ENCODE results near the gene MICAL2. TPM values are rescaled to one million over a fixed set of nuclear protein-coding genes. Genes with fewer than 3 reads are reported as not detected.

MICAL2 gene
- total and polyA plus RNA-seq, 10 of the 15 experiments (the other 5 are each of a cell fraction or from before 2014, with no cell fraction given) = 0.90 to 5.6 (median 2.4) TPM

GRCh38 chr11:12094872-12095800, 15.3 kb upstream of the MICAL2 start:
- intact Hi-C loops (cut with micrococcal nuclease; ENCODE audit: unreplicated experiment) = no loop called here
- no peaks in the 10 kb centered on the region for H3K4me1 ChIP-seq (ENCODE audit: control insufficient read depth, insufficient read depth, low read length)
- H3K9ac ChIP-seq (ENCODE audit: control insufficient read depth, insufficient read depth, low read length) = no peak overlapping the region
- in situ Hi-C loops (cut with MboI) = no loop called here
- no peak for TF ChIP-seq RB1 (IDR thresholded peaks at IDR 0.05; ENCODE audit: borderline replicate concordance)
- TF ChIP-seq MTA3 (IDR thresholded peaks at IDR 0.05; ENCODE audit: borderline replicate concordance, low read length) = no peak
- TF ChIP-seq SIX5 (IDR thresholded peaks at IDR 0.05; ENCODE audit: low read depth, low read length, severe bottlenecking) = no peak
- no peak for TF ChIP-seq CHD2 (IDR thresholded peaks at IDR 0.05; ENCODE audit: borderline replicate concordance, low read depth, low read length)
- no peak overlapping the region for H3K4me2 ChIP-seq (ENCODE audit: control insufficient read depth, insufficient read depth)
- no peaks in the 10 kb centered on the region for H3K36me3 ChIP-seq (ENCODE audit: control insufficient read depth in 2 of 2, insufficient read depth in 2 of 2, low read length in 1 of 2)
- no peaks in the 10 kb centered on the region for H4K20me1 ChIP-seq (ENCODE audit: control insufficient read depth, insufficient read depth)
- no peak overlapping the region for H3K27ac ChIP-seq (ENCODE audit: control insufficient read depth, insufficient read depth)
- DNase-seq (ENCODE audit: low read depth, low spot score) (no peak), ATAC-seq (no peak), FAIRE-seq (no peak)
- CTCF ChIA-PET = interaction anchor here (1.0 kb wide), 1 partner anchor 69 kb away, joined by 3 read pairs; no protein-coding TSS in a partner anchor
- no peak overlapping the region for H2AFZ ChIP-seq (ENCODE audit: control insufficient read depth, low read depth, low read length)
- BruUV-seq (replicated peaks) = no TSS peak
- no peaks in the 10 kb centered on the region; a peak in 1 of 4 replicates for H3K27me3 ChIP-seq (replicated peaks in 1 of 2; ENCODE audit: control insufficient read depth in 2 of 2, insufficient read depth in 2 of 2, low read length in 1 of 2)
- H3K9me3 ChIP-seq (replicated peaks; ENCODE audit: control insufficient read depth, insufficient read depth, low read length) = no peaks in the 10 kb centered on the region
- RAD21 ChIA-PET (ENCODE audit: unreplicated experiment) = no interaction called here
- SMC1A ChIA-PET (ENCODE audit: uncharacterized antibody, unreplicated experiment) = no interaction called here
- no peaks in the 10 kb centered on the region for H3K79me2 ChIP-seq (ENCODE audit: control insufficient read depth, insufficient read depth, low read length)
- POLR2A ChIA-PET = no interaction called here
- 36% methylated on average over 11 of the region's 11 CpGs for WGBS (ENCODE audit: insufficient coverage, insufficient replicate concordance, low lambda C conversion rate, missing lambda C conversion rate)
- no peak overlapping the region for H3K4me3 ChIP-seq

- no peak overlapping the region for H3K27ac ChIP-seq (ENCODE audit: control insufficient read depth, insufficient read depth)
- FAIRE-seq (no peak), ATAC-seq (no peak), DNase-seq (ENCODE audit: low read depth, low spot score) (no peak)
- no TSS peak for BruUV-seq (replicated peaks)
- ChIA-PET SMC1A (ENCODE audit: uncharacterized antibody, unreplicated experiment) (no interaction called here), CTCF (no interaction called here), POLR2A (no interaction called here), RAD21 (ENCODE audit: unreplicated experiment) (no interaction called here)
- H3K4me1 ChIP-seq (ENCODE audit: control insufficient read depth, insufficient read depth, low read length) = no peaks in the 10 kb centered on the region
- H2AFZ ChIP-seq (ENCODE audit: control insufficient read depth, low read depth, low read length) = no peak overlapping the region
- H3K9ac ChIP-seq (ENCODE audit: control insufficient read depth, insufficient read depth, low read length) = no peak overlapping the region
- H3K9me3 ChIP-seq (replicated peaks; ENCODE audit: control insufficient read depth, insufficient read depth, low read length) = no peaks in the 10 kb centered on the region
- no peaks in the 10 kb centered on the region for H3K79me2 ChIP-seq (ENCODE audit: control insufficient read depth, insufficient read depth, low read length)
- no peaks in the 10 kb centered on the region for H3K36me3 ChIP-seq (ENCODE audit: control insufficient read depth in 2 of 2, insufficient read depth in 2 of 2, low read length in 1 of 2)
- in situ Hi-C loops (cut with MboI) = no loop called here
- intact Hi-C loops (cut with micrococcal nuclease; ENCODE audit: unreplicated experiment) = no loop called here
- H3K27me3 ChIP-seq (replicated peaks in 1 of 2; ENCODE audit: control insufficient read depth in 2 of 2, insufficient read depth in 2 of 2, low read length in 1 of 2) = peaks cover 0 to 3% of the 10 kb centered on the region in 2 experiments; a peak in 1 of 4 replicates
- 0% methylated on average over 1 of the region's 1 CpG for WGBS (ENCODE audit: insufficient coverage, insufficient replicate concordance, low lambda C conversion rate, missing lambda C conversion rate)
- H3K4me2 ChIP-seq (ENCODE audit: control insufficient read depth, insufficient read depth) = no peak overlapping the region
- no peak overlapping the region for H3K4me3 ChIP-seq
- H4K20me1 ChIP-seq (ENCODE audit: control insufficient read depth, insufficient read depth) = no peaks in the 10 kb centered on the region
- no peak for TF ChIP-seq NR2F1 (conservative IDR thresholded peaks at IDR 0.05)
- TF ChIP-seq, protein P1, sequence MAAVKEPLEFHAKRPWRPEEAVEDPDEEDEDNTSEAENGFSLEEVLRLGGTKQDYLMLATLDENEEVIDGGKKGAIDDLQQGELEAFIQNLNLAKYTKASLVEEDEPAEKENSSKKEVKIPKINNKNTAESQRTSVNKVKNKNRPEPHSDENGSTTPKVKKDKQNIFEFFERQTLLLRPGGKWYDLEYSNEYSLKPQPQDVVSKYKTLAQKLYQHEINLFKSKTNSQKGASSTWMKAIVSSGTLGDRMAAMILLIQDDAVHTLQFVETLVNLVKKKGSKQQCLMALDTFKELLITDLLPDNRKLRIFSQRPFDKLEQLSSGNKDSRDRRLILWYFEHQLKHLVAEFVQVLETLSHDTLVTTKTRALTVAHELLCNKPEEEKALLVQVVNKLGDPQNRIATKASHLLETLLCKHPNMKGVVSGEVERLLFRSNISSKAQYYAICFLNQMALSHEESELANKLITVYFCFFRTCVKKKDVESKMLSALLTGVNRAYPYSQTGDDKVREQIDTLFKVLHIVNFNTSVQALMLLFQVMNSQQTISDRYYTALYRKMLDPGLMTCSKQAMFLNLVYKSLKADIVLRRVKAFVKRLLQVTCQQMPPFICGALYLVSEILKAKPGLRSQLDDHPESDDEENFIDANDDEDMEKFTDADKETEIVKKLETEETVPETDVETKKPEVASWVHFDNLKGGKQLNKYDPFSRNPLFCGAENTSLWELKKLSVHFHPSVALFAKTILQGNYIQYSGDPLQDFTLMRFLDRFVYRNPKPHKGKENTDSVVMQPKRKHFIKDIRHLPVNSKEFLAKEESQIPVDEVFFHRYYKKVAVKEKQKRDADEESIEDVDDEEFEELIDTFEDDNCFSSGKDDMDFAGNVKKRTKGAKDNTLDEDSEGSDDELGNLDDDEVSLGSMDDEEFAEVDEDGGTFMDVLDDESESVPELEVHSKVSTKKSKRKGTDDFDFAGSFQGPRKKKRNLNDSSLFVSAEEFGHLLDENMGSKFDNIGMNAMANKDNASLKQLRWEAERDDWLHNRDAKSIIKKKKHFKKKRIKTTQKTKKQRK (IDR thresholded peaks at IDR 0.05; ENCODE audit: low read depth, low read length) = no peak
- no peak for TF ChIP-seq MEF2A (IDR thresholded peaks at IDR 0.05; ENCODE audit: insufficient read depth, low read depth, low read length)
- TF ChIP-seq EZH2 (IDR thresholded peaks at IDR 0.05; ENCODE audit: borderline replicate concordance, control insufficient read depth, low read depth, low read length) = no peak
- no peak for TF ChIP-seq DPF2 (IDR thresholded peaks at IDR 0.05)
- TF ChIP-seq, protein P2, sequence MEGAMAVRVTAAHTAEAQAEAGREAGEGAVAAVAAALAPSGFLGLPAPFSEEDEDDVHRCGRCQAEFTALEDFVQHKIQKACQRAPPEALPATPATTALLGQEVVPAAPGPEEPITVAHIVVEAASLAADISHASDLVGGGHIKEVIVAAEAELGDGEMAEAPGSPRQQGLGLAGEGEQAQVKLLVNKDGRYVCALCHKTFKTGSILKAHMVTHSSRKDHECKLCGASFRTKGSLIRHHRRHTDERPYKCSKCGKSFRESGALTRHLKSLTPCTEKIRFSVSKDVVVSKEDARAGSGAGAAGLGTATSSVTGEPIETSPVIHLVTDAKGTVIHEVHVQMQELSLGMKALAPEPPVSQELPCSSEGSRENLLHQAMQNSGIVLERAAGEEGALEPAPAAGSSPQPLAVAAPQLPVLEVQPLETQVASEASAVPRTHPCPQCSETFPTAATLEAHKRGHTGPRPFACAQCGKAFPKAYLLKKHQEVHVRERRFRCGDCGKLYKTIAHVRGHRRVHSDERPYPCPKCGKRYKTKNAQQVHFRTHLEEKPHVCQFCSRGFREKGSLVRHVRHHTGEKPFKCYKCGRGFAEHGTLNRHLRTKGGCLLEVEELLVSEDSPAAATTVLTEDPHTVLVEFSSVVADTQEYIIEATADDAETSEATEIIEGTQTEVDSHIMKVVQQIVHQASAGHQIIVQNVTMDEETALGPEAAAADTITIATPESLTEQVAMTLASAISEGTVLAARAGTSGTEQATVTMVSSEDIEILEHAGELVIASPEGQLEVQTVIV (IDR thresholded peaks at IDR 0.05; ENCODE audit: borderline replicate concordance, partially characterized antibody) = no peak
- no peak for TF ChIP-seq NRF1 (conservative IDR thresholded peaks at IDR 0.05; ENCODE audit: low read depth, low read length)
These were observed 13.2 kb upstream of the MICAL2 start for GRCh38 chr11:12097219-12097618.
